ENCODE measurements around the gene SPINK9.

GRCh38 chr5:148333262-148333849 is 2.0 kb upstream of the SPINK9 start:
- TF ChIP-seq POLR2A (IDR thresholded peaks at IDR 0.05) (no peak), CTCF (IDR thresholded peaks at IDR 0.05 in 8 of 11, conservative IDR thresholded peaks at IDR 0.05 in 3 of 11) (no peak), POLR2AphosphoS5 (IDR thresholded peaks at IDR 0.05) (no peak)
